ENCODE data around the gene NEU1. TPM values are rescaled to one million over a fixed set of nuclear protein-coding genes. Genes with fewer than 3 reads are reported as not detected.

NEU1 gene
- total RNA-seq, 1 experiment from 2014 or later = 34.3 TPM

GRCh38 chr6:31834367-31835250 lies 28.0 kb downstream of the NEU1 start:
- ChIA-PET CTCF (no interaction called here), POLR2A (ENCODE audit: low non-redundant PET) (no interaction called here)
- H3K27ac ChIP-seq (ENCODE audit: low read depth, low read length, poor library complexity, severe bottlenecking) = peak overlapping the region; percentile 98
- TF ChIP-seq CTCF (conservative IDR thresholded peaks at IDR 0.05; ENCODE audit: low read depth, low read length) = no peak
- H3K9me3 ChIP-seq (ENCODE audit: low read depth, low read length, poor library complexity, severe bottlenecking) = no peaks in the 10 kb centered on the region
- H3K4me3 ChIP-seq (ENCODE audit: low read depth, low read length, poor library complexity, severe bottlenecking) = peak overlapping the region; percentile 74
- peak; percentile 90 for DNase-seq (ENCODE audit: low spot score)
- BruUV-seq (replicated peaks) = no TSS peak
- peaks cover 25% of the 10 kb centered on the region for H3K4me1 ChIP-seq (ENCODE audit: insufficient read depth, low read length, poor library complexity, severe bottlenecking)
- H3K27me3 ChIP-seq (replicated peaks; ENCODE audit: insufficient read depth, low read depth, low read length, poor library complexity) = no peaks in the 10 kb centered on the region
- H3K36me3 ChIP-seq (ENCODE audit: insufficient read depth, low read length, poor library complexity, severe bottlenecking) = peaks cover 38% of the 10 kb centered on the region
- intact Hi-C loops (cut with micrococcal nuclease; ENCODE audit: unreplicated experiment) = loop anchor here (2.0 to 5.0 kb wide), 3 partner anchors 42 to 292 kb away; partner anchors contain the start of genes DDX39B and GPANK1

GRCh38 chr6:31831350-31832215 lies 31.0 kb downstream of the NEU1 start:
- no TSS peak for BruUV-seq (replicated peaks)
- Histone ChIP-seq H3K4me1 (ENCODE audit: insufficient read depth, low read length, poor library complexity, severe bottlenecking) (peaks cover 13% of the 10 kb centered on the region), H3K9me3 (ENCODE audit: low read depth, low read length, poor library complexity, severe bottlenecking) (no peaks in the 10 kb centered on the region), H3K27me3 (replicated peaks; ENCODE audit: insufficient read depth, low read depth, low read length, poor library complexity) (no peaks in the 10 kb centered on the region), H3K36me3 (ENCODE audit: insufficient read depth, low read length, poor library complexity, severe bottlenecking) (peaks cover 8% of the 10 kb centered on the region), H3K27ac (ENCODE audit: low read depth, low read length, poor library complexity, severe bottlenecking) (no peak overlapping the region), H3K4me3 (ENCODE audit: low read depth, low read length, poor library complexity, severe bottlenecking) (peak overlapping the region; percentile 66)
- no peak for TF ChIP-seq EZH2 (IDR thresholded peaks at IDR 0.05; ENCODE audit: borderline replicate concordance, low read depth, low read length, poor library complexity, severe bottlenecking)
- POLR2A ChIA-PET (ENCODE audit: low non-redundant PET) = interaction anchor here (0.7 kb wide), 1 partner anchor 101 kb away, joined by 3 read pairs; no protein-coding TSS in a partner anchor
- DNase-seq (ENCODE audit: low spot score) = no peak
- CTCF ChIA-PET = interaction anchor here (0.6 to 0.7 kb wide), 2 partner anchors 91 to 1746 kb away, joined by 3 to 14 read pairs; no protein-coding TSS in a partner anchor
- intact Hi-C loops (cut with micrococcal nuclease; ENCODE audit: unreplicated experiment) = loop anchor here (2.0 to 5.0 kb wide), 3 partner anchors 39 to 289 kb away; partner anchors contain the start of genes DDX39B and LY6G5C

DNA sequence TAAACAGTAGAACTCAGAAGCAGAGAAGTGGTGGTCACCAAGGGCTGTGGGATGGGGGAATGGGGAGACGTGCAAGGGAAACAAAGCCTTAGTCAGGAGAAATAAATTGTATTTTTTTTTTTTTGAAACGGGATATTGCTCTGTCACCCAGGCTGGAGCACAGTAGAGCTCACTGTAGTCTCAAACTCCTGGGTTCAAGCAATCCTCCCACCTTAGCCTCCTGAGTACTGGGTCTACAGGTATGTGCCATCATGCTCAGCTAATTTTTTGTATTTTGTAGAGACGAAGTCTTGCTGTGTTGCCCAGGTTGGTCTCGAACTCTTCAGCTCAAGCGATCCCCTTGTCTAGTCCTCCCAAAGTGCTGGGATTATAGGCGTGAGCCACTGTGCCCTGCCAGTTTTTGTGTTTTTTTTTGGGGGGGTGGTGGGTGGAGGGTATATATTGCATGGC lies 31.7 kb downstream of the NEU1 start:
- no TSS peak for BruUV-seq (replicated peaks)
- H3K4me3 ChIP-seq (ENCODE audit: low read depth, low read length, poor library complexity, severe bottlenecking) = peak overlapping the region; percentile 66
- ChIA-PET CTCF (interaction anchor here (0.6 to 1.7 kb wide), 3 partner anchors 90 to 1187 kb away, joined by 3 to 14 read pairs (median 6); partner anchors contain the start of gene DDAH2), POLR2A (ENCODE audit: low non-redundant PET) (interaction anchor here (0.7 kb wide), 1 partner anchor 101 kb away, joined by 3 read pairs; no protein-coding TSS in a partner anchor)
- H3K9me3 ChIP-seq (ENCODE audit: low read depth, low read length, poor library complexity, severe bottlenecking) = no peaks in the 10 kb centered on the region
- peaks cover under 1% of the 10 kb centered on the region for H3K36me3 ChIP-seq (ENCODE audit: insufficient read depth, low read length, poor library complexity, severe bottlenecking)
- peaks cover 13% of the 10 kb centered on the region for H3K4me1 ChIP-seq (ENCODE audit: insufficient read depth, low read length, poor library complexity, severe bottlenecking)
- H3K27ac ChIP-seq (ENCODE audit: low read depth, low read length, poor library complexity, severe bottlenecking) = peak overlapping the region; percentile 28
- intact Hi-C loops (cut with micrococcal nuclease; ENCODE audit: unreplicated experiment) = loop anchor here (2.0 to 5.0 kb wide), 3 partner anchors 39 to 289 kb away; partner anchors contain the start of genes DDX39B and LY6G5C
- no peak for DNase-seq (ENCODE audit: low spot score)
- H3K27me3 ChIP-seq (replicated peaks; ENCODE audit: insufficient read depth, low read depth, low read length, poor library complexity) = no peaks in the 10 kb centered on the region
- TF ChIP-seq CTCF (conservative IDR thresholded peaks at IDR 0.05; ENCODE audit: low read depth, low read length) (no peak), EZH2 (IDR thresholded peaks at IDR 0.05; ENCODE audit: borderline replicate concordance, low read depth, low read length, poor library complexity, severe bottlenecking) (no peak)

Data from A673 (cell line).